Left lobe of liver (tissue), 2 donors: Measurements from ENCODE around the gene LTBP3. TPM values are rescaled to one million over a fixed set of nuclear protein-coding genes. Genes with fewer than 3 reads are reported as not detected.

Experiments used
- ATAC-seq: fragments of 200-7000 bp; cut with Tn5 transposase; one replicate; pipeline ENCODE4 v1.9.1; 2020; ENCODE audit warnings: mild to moderate bottlenecking, moderate library complexity
- DNase-seq: peaks from one replicate; pipeline ENCODE4 v3.0.0-alpha.2; 2020; ENCODE audit warnings: low spot score
- total RNA-seq: library from RNA; stranded (reverse); gene quantifications from one replicate; pipeline ENCODE4 v1.2.1, GENCODE V29; 2021
- donor health status: DM: no; HTN: no; CAD: no; lungs with moderate emphysema.
- donor health status: DM: no; HTN: yes; CAD: no.

Gene LTBP3
- total RNA-seq, result 42.3 TPM

- ATAC-seq (peak; percentile 85), DNase-seq (peak; percentile 81)
Measured at GRCh38 chr11:65558002-65558929, at the start of gene LTBP3. TSS of gene LTBP3 (minus strand) at chr11:65558359. CDS start at chr11:65557959, 400 bp downstream.

DNA sequence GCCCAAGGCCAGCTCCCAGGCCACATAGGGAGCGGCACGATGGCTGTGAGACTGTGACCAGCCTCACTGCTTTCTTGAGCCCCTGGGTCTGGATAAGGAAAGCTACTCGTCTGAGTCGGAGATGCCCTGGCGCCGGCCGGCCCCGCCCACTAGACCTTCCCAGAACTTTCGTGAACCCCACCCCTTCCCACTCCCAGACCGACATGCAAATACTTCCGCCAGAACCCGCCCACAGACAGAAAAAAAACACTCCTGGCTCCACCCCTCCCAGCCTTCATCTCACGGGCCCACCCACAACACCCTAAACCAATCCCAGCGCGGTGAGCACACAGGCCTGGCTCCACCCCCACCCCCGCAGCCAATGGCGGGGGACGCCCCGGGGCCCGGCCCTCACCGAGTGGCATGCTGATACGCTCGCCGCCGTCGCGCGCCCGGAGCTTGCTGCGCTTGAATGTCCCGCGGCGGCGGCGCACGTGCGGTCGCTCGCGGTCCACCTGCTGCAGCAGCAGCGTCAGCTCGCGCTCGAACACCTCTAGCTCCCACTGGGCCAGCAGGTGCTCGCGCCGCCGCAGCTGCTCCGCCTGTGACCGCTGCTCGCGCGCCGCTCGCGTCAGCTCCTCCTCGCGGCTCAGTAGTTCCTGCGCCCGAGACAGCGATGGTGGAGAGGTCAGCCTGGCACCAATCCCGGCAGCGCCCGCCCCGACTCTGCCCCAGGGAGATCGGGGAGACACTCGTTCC lies 48.9 kb upstream of the LTBP3 start:
- ATAC-seq (peak; percentile 56), DNase-seq (no peak)

- ATAC-seq (no peak), DNase-seq (no peak)
Measured at GRCh38 chr11:65604258-65604657, 46.1 kb upstream of the LTBP3 start.

DNA sequence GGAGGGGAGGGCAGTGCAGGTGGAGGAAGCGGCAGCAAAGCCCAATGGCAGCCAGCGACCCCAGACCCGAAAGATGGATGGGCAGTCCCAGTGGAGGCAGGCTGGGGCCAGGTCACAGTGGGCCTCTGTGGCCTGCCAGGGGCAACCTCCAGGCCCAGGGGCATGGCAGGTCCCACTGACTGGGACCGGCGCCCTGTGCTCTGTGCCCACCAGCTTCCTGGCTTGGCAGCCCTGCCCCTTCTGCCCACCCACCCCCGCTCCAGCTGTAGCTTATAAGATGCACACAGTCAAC lies 41.7 kb upstream of the LTBP3 start:
- DNase-seq, result no peak
- ATAC-seq, result no peak

DNA sequence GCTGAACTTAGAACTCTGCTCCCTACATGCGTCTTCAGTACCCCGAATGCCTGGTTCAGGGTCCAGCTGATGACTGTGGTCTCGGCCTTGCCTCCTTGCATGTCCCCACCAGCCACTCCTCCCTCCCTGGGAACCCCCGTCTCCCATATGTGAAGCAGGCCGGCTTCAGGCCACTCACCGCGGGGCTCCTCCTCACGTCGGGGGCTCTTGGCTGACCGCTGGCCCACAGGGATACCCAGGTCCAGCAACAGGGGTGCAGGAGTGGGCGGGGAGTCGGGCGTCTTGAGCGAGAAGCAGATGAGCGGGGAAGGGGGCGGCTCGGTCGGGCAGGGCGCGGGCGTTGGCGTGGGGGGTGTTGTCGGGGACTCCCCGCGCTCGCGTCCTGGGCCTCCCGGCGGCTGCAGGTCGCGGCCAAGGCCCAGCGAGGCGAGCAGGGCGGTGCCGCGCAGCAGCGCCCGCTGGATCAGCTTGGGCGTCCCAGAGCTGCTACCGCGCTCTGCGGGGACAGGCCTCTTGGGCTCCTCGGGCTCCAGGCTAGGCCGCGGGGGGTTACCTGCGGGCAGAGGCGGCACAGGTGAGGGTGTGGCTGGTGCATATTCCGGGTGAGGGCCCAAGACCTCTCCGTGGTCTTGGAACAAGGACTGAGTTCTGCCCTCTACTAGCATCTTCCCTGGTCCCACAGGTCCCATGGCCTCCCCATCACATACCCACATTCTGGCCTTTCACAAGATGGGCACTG lies 41.2 kb upstream of the LTBP3 start:
- DNase-seq (no peak), ATAC-seq (no peak)

- ATAC-seq, result no peak
- no peak for DNase-seq
Measured at GRCh38 chr11:65598258-65598699, 40.1 kb upstream of the LTBP3 start.

GRCh38 chr11:65596520-65596919 lies 38.4 kb upstream of the LTBP3 start:
- no peak for DNase-seq

GRCh38 chr11:65595543-65596281 lies 37.6 kb upstream of the LTBP3 start, which contains the start of gene KCNK7:
TSS of gene KCNK7 (minus strand) at chr11:65595800. CDS start at chr11:65595772, 28 bp downstream.
- DNase-seq (no peak), ATAC-seq (peak; percentile 5)

More at GRCh38 chr11:65596520-65596919, 38.4 kb upstream of the LTBP3 start:
- no peak for ATAC-seq

GRCh38 chr11:65595131-65595530 lies 37.0 kb upstream of the LTBP3 start:
- no peak for DNase-seq
- no peak for ATAC-seq

DNA sequence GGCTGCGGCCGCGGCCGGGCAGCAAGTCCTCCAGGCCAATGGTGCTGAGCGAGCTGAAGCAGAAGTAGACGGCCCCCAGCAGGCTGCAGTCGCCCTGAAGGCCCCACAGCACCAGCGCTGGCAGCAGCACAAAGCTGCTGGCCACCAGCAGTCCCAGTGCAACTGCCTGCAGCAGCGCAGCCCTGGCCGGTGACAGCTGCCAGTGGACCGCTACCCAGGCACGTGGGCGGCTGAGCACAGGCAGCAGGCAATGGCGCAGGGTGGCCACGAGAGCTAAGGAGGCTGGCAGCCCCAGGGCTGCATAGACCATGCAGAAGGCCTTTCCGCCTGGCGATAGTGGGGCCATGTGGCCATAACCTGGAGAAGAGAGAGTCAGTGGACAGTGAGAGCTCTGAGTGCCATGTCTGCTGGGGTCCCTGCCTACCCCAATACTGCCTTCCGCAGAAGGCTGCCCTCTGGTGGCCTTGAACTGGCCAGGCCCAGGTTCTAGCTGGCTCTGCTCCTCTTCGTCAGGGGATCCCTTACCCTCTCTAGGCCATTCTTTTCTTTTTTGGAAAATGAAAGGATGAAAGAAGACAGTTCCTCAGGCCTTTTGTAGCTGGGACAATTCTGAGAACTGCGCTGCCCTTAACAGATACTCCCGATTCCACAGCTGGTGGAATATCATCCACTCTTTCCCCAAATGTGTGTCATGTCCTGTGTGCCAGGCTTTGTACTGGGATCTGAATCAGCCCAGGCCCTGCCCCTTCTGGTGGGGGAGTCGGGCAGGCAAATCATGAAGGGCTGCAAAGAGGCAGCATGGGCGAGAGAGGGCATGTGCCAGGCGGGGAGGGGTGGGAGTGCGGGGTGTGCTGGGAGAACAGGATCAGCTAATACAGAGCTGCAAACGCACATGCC lies 35.6 kb upstream of the LTBP3 start:
- peak; percentile 64 for ATAC-seq

GRCh38 chr11:65592858-65593517 lies 34.8 kb upstream of the LTBP3 start:
- no peak for DNase-seq
- ATAC-seq, result no peak

More for the DNA sequence above, 35.6 kb upstream of the LTBP3 start:
- DNase-seq, result no peak

- no peak for DNase-seq
- peak; percentile 50 for ATAC-seq
Measured at GRCh38 chr11:65591939-65592857, 34.0 kb upstream of the LTBP3 start.

GRCh38 chr11:65590240-65590738 lies 32.1 kb upstream of the LTBP3 start:
- DNase-seq (no peak), ATAC-seq (no peak)

DNA sequence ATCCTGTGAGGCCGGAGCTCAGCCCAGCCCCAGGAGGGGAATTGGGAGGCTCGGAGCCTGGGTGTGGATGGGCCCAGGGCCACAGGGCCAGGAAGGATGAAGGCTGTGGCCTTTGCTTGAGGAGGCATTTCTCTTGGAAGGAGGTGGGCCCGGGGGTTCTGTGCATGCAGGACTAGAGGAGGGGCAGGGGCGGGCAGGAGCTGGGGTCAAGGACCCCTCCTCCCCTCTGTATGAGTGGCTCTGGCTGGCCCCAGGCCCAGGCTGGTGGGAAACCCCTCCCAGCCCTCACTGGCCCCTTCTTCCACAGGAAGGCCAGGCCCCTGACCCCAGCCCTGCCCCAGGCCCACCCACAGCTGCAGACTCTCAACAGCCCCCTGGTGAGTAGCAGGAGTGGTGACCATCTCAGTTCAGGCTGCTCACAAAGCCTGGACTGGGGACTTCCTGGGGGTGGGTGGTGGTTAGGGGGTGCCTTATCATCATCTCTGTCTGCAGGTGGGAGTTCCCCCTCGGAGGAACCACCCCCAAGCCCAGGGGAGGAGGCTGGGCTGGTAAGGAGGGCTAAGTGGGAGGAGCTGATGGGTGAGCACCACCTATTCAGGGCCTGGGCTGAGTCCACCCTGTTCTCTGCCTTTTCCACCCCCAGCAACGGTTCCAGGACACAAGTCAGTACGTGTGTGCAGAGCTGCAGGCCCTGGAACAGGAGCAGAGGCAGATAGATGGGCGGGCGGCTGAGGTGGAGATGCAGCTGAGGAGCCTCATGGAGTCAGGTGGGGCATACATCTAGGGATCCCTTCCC lies 31.5 kb upstream of the LTBP3 start:
- DNase-seq (no peak), ATAC-seq (no peak)

DNA sequence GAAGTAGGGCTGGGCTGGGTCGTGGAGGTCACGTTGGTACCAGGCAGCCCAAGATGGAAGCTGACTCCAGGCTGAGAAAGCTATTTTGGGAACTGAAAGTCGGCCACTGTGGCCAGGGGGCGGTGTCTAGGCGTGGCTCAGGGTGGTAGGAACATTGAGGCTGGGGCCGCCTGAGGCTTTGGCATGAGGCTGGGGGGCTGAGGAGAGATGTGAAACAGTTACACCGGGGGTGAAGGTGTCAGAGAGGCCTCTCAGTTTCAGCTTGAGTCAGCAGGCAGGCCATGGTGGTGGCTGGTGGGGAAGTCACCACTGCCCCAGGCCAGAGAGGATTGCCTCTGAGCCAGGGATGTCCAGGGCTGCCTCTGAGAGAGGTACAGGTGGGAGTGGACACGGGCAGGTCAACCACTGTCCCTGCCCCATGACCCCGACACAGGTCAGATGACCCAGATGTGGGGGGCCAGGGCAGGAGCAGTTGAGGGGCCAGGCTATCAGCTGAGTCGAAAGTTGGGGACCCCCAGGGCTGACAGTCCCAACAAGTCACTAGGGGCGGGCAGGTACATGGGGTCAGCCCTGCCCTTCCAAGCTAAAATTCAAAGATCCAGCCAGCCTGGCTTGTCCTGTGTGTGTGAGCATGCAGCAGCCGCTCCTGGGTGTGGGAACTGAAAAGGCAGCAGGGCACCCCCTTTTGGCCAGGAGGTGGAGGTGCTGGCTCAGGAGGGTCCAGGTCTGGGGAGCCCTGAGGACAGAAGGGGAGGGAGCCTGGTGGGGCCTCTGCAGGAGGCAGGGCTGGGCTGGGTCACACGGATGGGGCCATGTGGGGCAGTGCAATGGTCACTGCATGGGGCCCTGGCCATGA lies 30.3 kb upstream of the LTBP3 start:
- ATAC-seq (peak; percentile 57), DNase-seq (peak; percentile 52)

DNA sequence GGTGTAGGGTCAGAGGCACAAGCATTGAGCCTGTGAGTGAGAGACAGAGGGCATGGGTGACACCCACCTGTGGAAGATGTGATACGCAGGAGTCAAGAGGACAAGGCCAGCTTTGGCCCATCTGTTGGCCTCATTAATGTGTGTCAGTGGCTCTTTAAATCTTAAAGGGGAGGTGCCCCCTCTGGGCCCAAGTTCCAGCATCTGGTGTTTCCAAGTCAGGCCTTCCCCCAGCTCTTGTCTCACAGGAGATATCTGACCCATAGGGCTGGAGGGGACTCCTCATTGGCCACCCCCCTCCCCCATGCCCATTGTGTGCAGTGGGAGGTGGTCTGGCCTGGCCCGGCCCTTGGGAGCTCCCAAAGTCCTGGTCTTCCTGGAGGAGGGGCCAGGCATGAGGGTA lies 28.5 kb upstream of the LTBP3 start:
- ATAC-seq (no peak), DNase-seq (no peak)
